Body of pancreas (tissue), 4 donors: ENCODE measurements around the gene SLC16A10. TPM values are rescaled to one million over a fixed set of nuclear protein-coding genes. Genes with fewer than 3 reads are reported as not detected.

ENCODE experiments used
- ATAC-seq: fragments of 150-250 bp; one replicate; pipeline ENCODE4 v1.9.1; 2016
- DNase-seq, 4 donors: peaks; one replicate each; pipeline ENCODE4 v3.0.0-alpha.2; 2019
- H3K27ac ChIP-seq, 4 donors: fragments of 200-600 bp; sonication (generic); 1 replicate in 3 of 4; 2 replicates in 1 of 4; pipeline versions ENCODE4 v1.5.1 to v1.6.1; 2016 to 2019; ENCODE audit warnings: mild to moderate bottlenecking in 1 of 4, mixed read lengths in 1 of 4, moderate library complexity in 1 of 4
- H3K27me3 ChIP-seq, 2 donors: fragments of 200-600 bp; sonication (generic); one replicate each; pipeline ENCODE4 v1.6.0; 2016; ENCODE audit warnings: mild to moderate bottlenecking in 1 of 2
- H3K36me3 ChIP-seq, 2 donors: fragments of 200-600 bp; sonication (generic); replicated peaks in 1 of 2; 2 replicates each; pipeline ENCODE4 v1.5.1; 2016; ENCODE audit warnings: low read depth in 2 of 2; ENCODE audit not compliant: insufficient read depth in 1 of 2
- H3K4me1 ChIP-seq: fragments of 200-600 bp; sonication (generic); one replicate; pipeline ENCODE4 v1.6.0; 2016
- H3K4me3 ChIP-seq, 2 donors: fragments of 200-600 bp; sonication (generic); 1 replicate in 1 of 2; 2 replicates in 1 of 2; pipeline ENCODE4 v1.5.1; 2016 to 2019
- H3K9me3 ChIP-seq, 3 donors: fragments of 200-600 bp; sonication (generic); 1 replicate in 2 of 3; 2 replicates in 1 of 3; pipeline ENCODE4 v1.5.1; 2016
- CTCF ChIP-seq, 7 experiments: fragments of 450-650 bp in 4 of 7; fragments of 200-600 bp in 3 of 7; sonication (generic) in 3 of 7; IDR thresholded peaks; one replicate each; pipeline ENCODE4 v1.5.1; 2016 to 2019; ENCODE audit warnings: antibody characterized with exemption in 7 of 7
- POLR2A ChIP-seq, 3 donors: fragments of 450-650 bp; IDR thresholded peaks; one replicate each; pipeline ENCODE4 v1.6.1; 2016; ENCODE audit warnings: antibody characterized with exemption in 3 of 3, mild to moderate bottlenecking in 2 of 3
- WGBS, 2 donors: methylation state at CpG; one replicate each; pipeline ENCODE4 v1.1.5; 2017; 5-methylcytosine and 5-hydroxymethylcytosine counted together
- intact Hi-C: fragments of 100-400 bp; cut with DNase I; formaldehyde crosslinking; loops from one replicate; pipeline ENCODE4 v1.15.1; 2023
- total RNA-seq, 2 donors: library from RNA; depleted of rRNA; stranded (reverse); fragments of >200 nt; gene quantifications; one replicate each; pipeline ENCODE4 v1.1.0, GENCODE V29; 2016

The SLC16A10 gene
- total RNA-seq, 2 donors from 2014 or later, result 59.4 to 124 TPM

DNA sequence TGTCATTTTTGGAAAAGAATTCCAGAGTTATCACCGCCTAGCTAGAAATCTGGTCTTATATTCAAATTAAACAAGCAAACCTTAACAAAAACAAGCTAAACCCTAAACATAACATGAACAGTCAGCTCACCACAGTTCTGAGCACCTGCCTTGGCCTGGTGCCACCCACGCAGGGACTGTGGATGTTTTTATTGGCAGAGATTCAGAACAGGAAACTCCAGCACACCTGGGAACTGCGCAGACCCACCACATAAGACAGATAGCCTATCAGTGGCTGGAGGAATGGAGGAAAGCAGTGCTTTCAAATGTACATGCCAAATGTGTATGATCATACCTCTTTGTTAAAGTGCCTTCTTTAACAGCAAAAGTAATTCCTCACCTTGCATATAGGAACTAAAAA lies 8.9 kb downstream of the SLC16A10 start:
- no peaks in the 10 kb centered on the region for H3K9me3 ChIP-seq
- peaks cover 65% of the 10 kb centered on the region for H3K4me1 ChIP-seq
- DNase-seq (peak; percentile 89 to 95 (median 92)), ATAC-seq (peak; percentile 92)
- TF ChIP-seq CTCF (IDR thresholded peaks at IDR 0.05) (no peak), POLR2A (IDR thresholded peaks at IDR 0.05) (no peak)
- intact Hi-C loops, result no loop called here
- H3K27ac ChIP-seq, result peak overlapping the region; percentile 43 to 71 (median 46)
- no peaks in the 10 kb centered on the region for H3K27me3 ChIP-seq
- no peaks in the 10 kb centered on the region for H3K36me3 ChIP-seq
- WGBS, 2 donors, result 11 to 16% methylated on average over 3 of the region's 3 CpGs
- H3K4me3 ChIP-seq, result no peak overlapping the region

- H3K36me3 ChIP-seq, result no peaks in the 10 kb centered on the region
- WGBS, 2 donors, result 15 to 22% methylated on average over 2 of the region's 2 CpGs
- H3K4me1 ChIP-seq, result peaks cover 56% of the 10 kb centered on the region
- H3K9me3 ChIP-seq, result no peaks in the 10 kb centered on the region
- DNase-seq (no peak), ATAC-seq (no peak)
- TF ChIP-seq CTCF (IDR thresholded peaks at IDR 0.05), result no peak
- TF ChIP-seq POLR2A (IDR thresholded peaks at IDR 0.05), result no peak
- H3K4me3 ChIP-seq, result no peak overlapping the region
- intact Hi-C loops, result no loop called here
- no peak overlapping the region for H3K27ac ChIP-seq
- no peaks in the 10 kb centered on the region for H3K27me3 ChIP-seq
These were observed 11.3 kb downstream of the SLC16A10 start for GRCh38 chr6:111098597-111098996.

DNA sequence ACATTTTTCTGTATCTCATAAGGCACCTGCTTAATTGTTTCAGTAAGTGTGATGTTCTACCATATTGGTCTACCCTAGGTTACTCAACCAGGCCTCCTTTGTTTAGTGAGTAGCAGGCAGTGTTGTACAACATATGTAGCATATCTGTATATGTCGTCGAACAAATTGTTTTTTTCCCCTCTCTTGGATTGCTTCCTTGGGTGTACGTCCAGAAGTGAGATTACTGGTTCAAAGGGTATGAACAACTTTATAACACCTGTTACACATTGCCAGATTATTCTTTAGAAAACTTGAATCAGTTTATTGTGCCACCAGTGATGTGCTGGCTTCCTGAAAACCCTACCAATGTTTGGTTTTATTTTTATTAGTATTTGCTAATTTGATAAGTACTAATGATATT lies 14.7 kb downstream of the SLC16A10 start:
- intact Hi-C loops, result no loop called here
- no peaks in the 10 kb centered on the region for H3K9me3 ChIP-seq

DNA sequence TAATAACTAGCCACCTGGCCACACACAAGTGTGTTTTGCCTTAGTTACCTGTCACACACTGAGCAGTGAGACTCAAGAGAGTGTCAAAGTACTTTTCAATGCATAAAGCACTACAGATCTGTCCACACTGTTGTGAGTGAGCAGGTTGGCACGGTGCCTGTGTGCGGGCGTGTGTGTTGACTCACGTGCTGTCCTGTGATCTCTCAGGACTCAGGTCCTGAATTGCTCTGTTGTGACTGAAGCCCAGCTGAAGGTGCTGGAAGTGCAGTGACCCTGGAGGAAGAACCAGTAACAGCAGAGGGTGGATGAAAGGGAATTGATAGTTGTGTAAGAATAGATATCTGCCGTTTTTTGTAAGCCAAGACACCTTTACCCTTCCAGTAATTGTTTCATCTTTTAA lies 18.3 kb downstream of the SLC16A10 start:
- Histone ChIP-seq H3K27ac (peak overlapping the region; percentile 3 to 29 (median 12)), H3K4me1 (peaks cover 31% of the 10 kb centered on the region), H3K36me3 (no peaks in the 10 kb centered on the region), H3K27me3 (no peaks in the 10 kb centered on the region), H3K4me3 (no peak overlapping the region), H3K9me3 (no peaks in the 10 kb centered on the region)
- TF ChIP-seq POLR2A (IDR thresholded peaks at IDR 0.05) (no peak), CTCF (IDR thresholded peaks at IDR 0.05) (peak in 3 of 7 experiments; percentile 20 to 28 (median 23))
- ATAC-seq (peak; percentile 75), DNase-seq (peak; percentile 78 to 91 (median 86))
- intact Hi-C loops, result no loop called here
- WGBS, 2 donors, result 15% methylated on average over 5 of the region's 5 CpGs

More for the DNA sequence above, 14.7 kb downstream of the SLC16A10 start:
- H3K27me3 ChIP-seq, result no peaks in the 10 kb centered on the region
- H3K36me3 ChIP-seq, result no peaks in the 10 kb centered on the region
- no peak overlapping the region for H3K4me3 ChIP-seq
- peaks cover 55% of the 10 kb centered on the region for H3K4me1 ChIP-seq
- TF ChIP-seq CTCF (IDR thresholded peaks at IDR 0.05), result no peak
- 30 to 47% methylated on average over 3 of the region's 3 CpGs for WGBS, 2 donors
- H3K27ac ChIP-seq, result peak overlapping the region in 2 of 4 donors; percentile 30 to 39
- ATAC-seq (peak; percentile 19), DNase-seq (no peak)

DNA sequence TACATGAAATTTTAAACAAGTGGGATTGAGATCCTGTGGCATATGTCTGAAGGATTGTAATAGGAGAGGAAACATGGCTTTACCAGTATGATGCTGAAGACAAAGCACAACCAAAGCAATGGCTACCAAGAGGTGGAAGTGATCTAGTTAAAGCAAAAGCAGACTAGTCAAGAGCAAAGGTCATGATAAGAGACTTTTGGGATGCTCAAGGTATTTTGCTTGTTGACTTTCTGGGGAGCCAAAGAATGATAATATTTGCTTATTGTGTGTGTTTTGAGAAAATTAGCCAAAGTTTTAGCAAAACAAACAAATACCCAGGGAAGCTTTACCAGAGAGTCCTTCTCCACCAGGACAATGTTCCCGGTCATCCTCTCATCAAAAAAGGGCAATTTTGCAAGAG lies 20.3 kb downstream of the SLC16A10 start:
- ATAC-seq, result no peak
- H3K4me1 ChIP-seq, result peaks cover 26% of the 10 kb centered on the region
- no peak overlapping the region for H3K27ac ChIP-seq
- H3K4me3 ChIP-seq, result no peak overlapping the region
- DNase-seq, result no peak
- H3K36me3 ChIP-seq, result no peaks in the 10 kb centered on the region
- TF ChIP-seq CTCF (IDR thresholded peaks at IDR 0.05), result no peak
- TF ChIP-seq POLR2A (IDR thresholded peaks at IDR 0.05), result no peak
- intact Hi-C loops, result no loop called here
- no peaks in the 10 kb centered on the region for H3K9me3 ChIP-seq
- 92 to 100% methylated on average over 1 of the region's 1 CpG for WGBS, 2 donors
- H3K27me3 ChIP-seq, result no peaks in the 10 kb centered on the region
